T-cell (primary cell): ENCODE measurements around the gene PDE4B. TPM values are rescaled to one million over a fixed set of nuclear protein-coding genes. Genes with fewer than 3 reads are reported as not detected.

Source experiments
- ATAC-seq, 4 experiments: fragments of 200-7000 bp in 3 of 4; fragments of 150-1000 bp in 1 of 4; cut with Tn5 transposase; replicated peaks in 1 of 4; 1 replicate in 3 of 4; 2 replicates in 1 of 4; pipeline ENCODE4 v1.10.0; 2021; ENCODE audit warnings: moderate library complexity in 3 of 4, mild to moderate bottlenecking in 2 of 4, moderate number of reproducible peaks in 1 of 4
- CTCF ChIA-PET, 2 donors: fragments of 300-600 bp; sonication (Branson Sonifier 250); formaldehyde crosslinking; loops; one replicate each; lab custom pipeline; 2022; ENCODE audit warnings: antibody characterized with exemption in 2 of 2; lab: Charles Lee
- POLR2A ChIA-PET, 2 donors: fragments of 300-600 bp; sonication (Branson Sonifier 250); formaldehyde crosslinking; loops; one replicate each; lab custom pipeline; 2022; ENCODE audit warnings: antibody characterized with exemption in 2 of 2; lab: Charles Lee
- DNase-seq, 35 experiments: peaks; one replicate each; pipeline versions ENCODE4 v3.0.0 to v3.0.0-alpha.2; 2013 to 2023
- H3K27ac ChIP-seq: one replicate; pipeline ENCODE4 v1.5.1; 2013; ENCODE audit warnings: low read length
- H3K27me3 ChIP-seq, 2 experiments: replicated peaks in 1 of 2; 1 replicate in 1 of 2; 2 replicates in 1 of 2; pipeline versions ENCODE4 v1.6.1 to v1.7.0; 2013; ENCODE audit warnings: low read length in 1 of 2, mixed read lengths in 1 of 2; ENCODE audit not compliant: control insufficient read depth in 2 of 2, insufficient read depth in 2 of 2; ENCODE audit errors: extremely low read depth in 1 of 2
- H3K36me3 ChIP-seq, 2 donors: 1 replicate in 1 of 2; 2 replicates in 1 of 2; pipeline versions ENCODE4 v1.6.1 to v1.7.0; 2013; ENCODE audit warnings: low read length in 1 of 2; ENCODE audit not compliant: control insufficient read depth in 2 of 2, insufficient read depth in 1 of 2; ENCODE audit errors: extremely low read depth in 1 of 2
- H3K4me1 ChIP-seq, 2 experiments: 1 replicate in 1 of 2; 2 replicates in 1 of 2; pipeline versions ENCODE4 v1.6.1 to v1.7.0; 2013; ENCODE audit warnings: low read length in 2 of 2, mixed read lengths in 1 of 2; ENCODE audit not compliant: insufficient read depth in 2 of 2, control insufficient read depth in 1 of 2; ENCODE audit errors: extremely low read depth in 1 of 2
- H3K4me3 ChIP-seq, 2 donors: 1 replicate in 1 of 2; 2 replicates in 1 of 2; pipeline versions ENCODE4 v1.5.1 to v1.7.0; 2013; ENCODE audit warnings: mild to moderate bottlenecking in 2 of 2, low read length in 1 of 2, moderate library complexity in 1 of 2; ENCODE audit not compliant: control insufficient read depth in 1 of 2; ENCODE audit errors: extremely low read depth in 1 of 2
- H3K9me3 ChIP-seq: 2 replicates; pipeline ENCODE4 v1.7.0; 2013
- H3K27ac Mint-ChIP-seq, 2 donors: one replicate each; pipeline ENCODE4 v1.8.0; 2020 to 2021; ENCODE audit warnings: mild to moderate bottlenecking in 2 of 2, mixed read lengths in 2 of 2
- H3K27me3 Mint-ChIP-seq, 2 donors: one replicate each; pipeline ENCODE4 v1.8.0; 2021 to 2022; ENCODE audit warnings: mixed read lengths in 2 of 2
- H3K36me3 Mint-ChIP-seq: one replicate; pipeline ENCODE4 v1.8.0; 2021; ENCODE audit warnings: mixed read lengths
- H3K4me1 Mint-ChIP-seq, 3 donors: one replicate each; pipeline ENCODE4 v1.8.0; 2020 to 2022; ENCODE audit warnings: mixed read lengths in 3 of 3, mild to moderate bottlenecking in 1 of 3
- H3K4me3 Mint-ChIP-seq, 3 donors: one replicate each; pipeline ENCODE4 v1.8.0; 2020 to 2022; ENCODE audit warnings: mild to moderate bottlenecking in 3 of 3, mixed read lengths in 3 of 3, moderate library complexity in 3 of 3
- H3K9me3 Mint-ChIP-seq, 3 donors: one replicate each; pipeline ENCODE4 v1.8.0; 2020 to 2022; ENCODE audit warnings: mixed read lengths in 3 of 3
- WGBS: methylation state at CpG from one replicate; pipeline ENCODE4 v1.1.5; 2013; ENCODE audit warnings: missing lambda C conversion rate; ENCODE audit not compliant: insufficient coverage; 5-methylcytosine and 5-hydroxymethylcytosine counted together
- total RNA-seq, 35 experiments: library from RNA in 6 of 35; stranded (reverse) in 6 of 35; fragments of 120-200 nt in 1 of 35; gene quantifications; one replicate each; pipeline versions ENCODE4 v1.2.1 to v1.2.4 and lab custom pipeline; 2013 to 2026

PDE4B gene
- total RNA-seq, 5 donors from 2014 or later (not counting 1 experiment from before 2014, with no cell fraction given), result 46.3 to 103 (median 54.1) TPM

GRCh38 chr1:65818966-65819365 is 26.3 kb downstream of the PDE4B start:
- CTCF ChIA-PET, result no interaction called here
- Histone ChIP-seq H3K27ac (no peak overlapping the region), H3K4me1 (no peaks in the 10 kb centered on the region), H3K27me3 (peaks cover 0 to under 1% of the 10 kb centered on the region in 2 experiments), H3K4me3 (no peak overlapping the region), H3K36me3 (no peaks in the 10 kb centered on the region), H3K9me3 (no peaks in the 10 kb centered on the region)
- POLR2A ChIA-PET, result interaction anchor here in 1 of 2 donors (0.6 kb wide), 1 partner anchor 255 kb away, joined by 3 read pairs; no protein-coding TSS in a partner anchor
- H3K27me3 Mint-ChIP-seq, result peaks cover 7% of the 10 kb centered on the region in 2 donors
- H3K27ac Mint-ChIP-seq, result no peak overlapping the region
- no peaks in the 10 kb centered on the region for H3K9me3 Mint-ChIP-seq
- DNase-seq (no peak), ATAC-seq (no peak)
- no peaks in the 10 kb centered on the region for H3K4me1 Mint-ChIP-seq
- no CpG with 5 or more reads among the region's 1 CpG for WGBS
- H3K36me3 Mint-ChIP-seq, result no peaks in the 10 kb centered on the region
- H3K4me3 Mint-ChIP-seq, result no peak overlapping the region

DNA sequence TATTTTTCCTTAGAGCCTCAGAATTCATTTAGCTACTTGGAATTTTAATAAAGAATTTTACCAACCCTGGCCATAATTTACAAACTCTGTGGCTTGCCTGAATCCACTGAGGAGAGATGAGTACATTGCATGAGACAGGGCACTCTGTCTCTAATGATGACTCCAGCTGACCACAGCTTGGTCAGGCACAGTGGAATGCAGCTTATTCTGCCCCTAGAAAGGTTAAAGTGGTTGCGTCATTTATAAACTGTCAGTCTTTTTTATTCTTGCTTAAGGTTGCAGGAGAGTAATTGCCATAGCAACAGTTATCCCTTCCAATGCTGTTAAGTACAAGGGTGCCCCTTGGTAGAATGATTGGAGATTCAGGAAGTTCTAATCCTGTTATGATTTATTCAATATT is 28.3 kb downstream of the PDE4B start:
- ATAC-seq (no peak), DNase-seq (no peak)
- no peaks in the 10 kb centered on the region for H3K9me3 ChIP-seq
- no peak overlapping the region for H3K27ac Mint-ChIP-seq
- no peaks in the 10 kb centered on the region for H3K4me1 Mint-ChIP-seq
- H3K27ac ChIP-seq, result no peak overlapping the region
- WGBS, result no CpG with 5 or more reads among the region's 1 CpG
- no peaks in the 10 kb centered on the region for H3K9me3 Mint-ChIP-seq
- peaks cover 10 to 11% of the 10 kb centered on the region in 2 donors for H3K27me3 Mint-ChIP-seq
- no peaks in the 10 kb centered on the region for H3K36me3 ChIP-seq
- no peaks in the 10 kb centered on the region for H3K4me1 ChIP-seq
- H3K27me3 ChIP-seq, result no peaks in the 10 kb centered on the region
- no peaks in the 10 kb centered on the region for H3K36me3 Mint-ChIP-seq
- ChIA-PET POLR2A (no interaction called here), CTCF (no interaction called here)
- no peak overlapping the region for H3K4me3 ChIP-seq
- H3K4me3 Mint-ChIP-seq, result no peak overlapping the region

GRCh38 chr1:65821386-65821785 is 28.7 kb downstream of the PDE4B start:
- peaks cover 10% of the 10 kb centered on the region in 2 donors for H3K27me3 Mint-ChIP-seq

DNA sequence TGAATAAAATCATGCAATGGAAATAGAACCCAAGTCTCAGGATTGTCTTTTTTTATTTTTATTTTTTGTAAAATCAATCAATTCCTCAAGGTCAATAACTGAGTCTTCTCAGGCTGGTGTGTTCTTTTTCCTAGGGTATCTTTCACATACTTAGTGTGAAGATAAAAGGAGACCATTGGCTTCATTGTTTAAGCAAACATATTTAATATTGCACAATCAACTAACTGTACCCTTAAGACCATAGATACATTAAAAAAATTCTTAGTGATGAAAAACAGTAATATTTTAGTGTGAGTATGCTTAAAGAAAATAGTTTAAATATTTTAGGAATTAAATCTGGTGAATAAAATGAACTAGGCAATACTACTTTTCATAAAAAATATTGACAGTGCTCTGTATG is 31.4 kb downstream of the PDE4B start:
- no peaks in the 10 kb centered on the region for H3K27me3 ChIP-seq
- H3K27me3 Mint-ChIP-seq, result peaks cover 17 to 22% of the 10 kb centered on the region in 2 donors
- no peak for DNase-seq
- ChIA-PET CTCF (no interaction called here), POLR2A (no interaction called here)
- H3K27ac Mint-ChIP-seq, result no peak overlapping the region
- no peak for ATAC-seq
- H3K4me3 Mint-ChIP-seq, result no peak overlapping the region
- no peaks in the 10 kb centered on the region for H3K4me1 ChIP-seq
- H3K9me3 ChIP-seq, result no peaks in the 10 kb centered on the region
- no peaks in the 10 kb centered on the region for H3K36me3 Mint-ChIP-seq
- H3K27ac ChIP-seq, result no peak overlapping the region
- H3K36me3 ChIP-seq, result no peaks in the 10 kb centered on the region
- no peaks in the 10 kb centered on the region for H3K9me3 Mint-ChIP-seq
- H3K4me3 ChIP-seq, result no peak overlapping the region
- H3K4me1 Mint-ChIP-seq, result no peaks in the 10 kb centered on the region

More at GRCh38 chr1:65821386-65821785, 28.7 kb downstream of the PDE4B start:
- CTCF ChIA-PET, result no interaction called here
- no peak overlapping the region for H3K4me3 ChIP-seq
- POLR2A ChIA-PET, result no interaction called here
- H3K4me1 ChIP-seq, result no peaks in the 10 kb centered on the region
- Mint-ChIP-seq H3K36me3 (no peaks in the 10 kb centered on the region), H3K4me1 (no peaks in the 10 kb centered on the region), H3K4me3 (no peak overlapping the region), H3K9me3 (no peaks in the 10 kb centered on the region), H3K27ac (no peak overlapping the region)
- no peaks in the 10 kb centered on the region for H3K36me3 ChIP-seq
- H3K9me3 ChIP-seq, result no peaks in the 10 kb centered on the region
- DNase-seq (no peak), ATAC-seq (no peak)
- H3K27me3 ChIP-seq, result no peaks in the 10 kb centered on the region
- no peak overlapping the region for H3K27ac ChIP-seq

- no peak overlapping the region for H3K4me3 ChIP-seq
- no peaks in the 10 kb centered on the region for H3K9me3 ChIP-seq
- Mint-ChIP-seq H3K27ac (no peak overlapping the region), H3K36me3 (no peaks in the 10 kb centered on the region), H3K9me3 (no peaks in the 10 kb centered on the region), H3K27me3 (peaks cover 17 to 19% of the 10 kb centered on the region in 2 donors), H3K4me3 (no peak overlapping the region), H3K4me1 (no peaks in the 10 kb centered on the region)
- no peak for ATAC-seq
- ChIA-PET POLR2A (no interaction called here), CTCF (no interaction called here)
- H3K4me1 ChIP-seq, result no peaks in the 10 kb centered on the region
- no peaks in the 10 kb centered on the region for H3K36me3 ChIP-seq
- no peak overlapping the region for H3K27ac ChIP-seq
- DNase-seq, result no peak
- no CpG with 5 or more reads among the region's 1 CpG for WGBS
- no peaks in the 10 kb centered on the region for H3K27me3 ChIP-seq
Observed at GRCh38 chr1:65825741-65826140, 33.0 kb downstream of the PDE4B start.

DNA sequence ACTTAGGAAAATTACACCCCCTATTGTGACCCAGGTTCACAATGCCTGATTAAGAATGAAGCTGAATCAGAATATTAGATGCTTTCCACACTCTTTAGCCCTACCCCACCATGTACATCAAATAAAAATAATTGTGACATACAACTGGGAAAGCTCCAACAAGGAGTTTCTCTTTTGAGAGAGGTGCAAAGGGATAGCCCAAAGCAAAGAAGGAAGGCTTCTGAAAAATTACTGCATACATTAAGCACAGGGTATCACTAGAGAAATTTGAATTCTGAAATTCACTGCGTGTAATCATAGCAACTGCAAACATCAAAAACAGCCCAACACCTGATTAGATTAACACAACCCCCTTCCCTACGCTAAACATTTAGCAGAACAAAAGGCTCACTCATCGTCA is 34.1 kb downstream of the PDE4B start:
- no peak overlapping the region for H3K27ac ChIP-seq
- H3K27me3 Mint-ChIP-seq, result peaks cover 17 to 19% of the 10 kb centered on the region in 2 donors
- no peak overlapping the region for H3K4me3 Mint-ChIP-seq
- ChIA-PET POLR2A (no interaction called here), CTCF (no interaction called here)
- H3K9me3 Mint-ChIP-seq, result no peaks in the 10 kb centered on the region
- H3K9me3 ChIP-seq, result no peaks in the 10 kb centered on the region
- no peaks in the 10 kb centered on the region for H3K27me3 ChIP-seq
- no peak overlapping the region for H3K4me3 ChIP-seq
- WGBS, result 100% methylated on average over 2 of the region's 3 CpGs
- H3K4me1 ChIP-seq, result no peaks in the 10 kb centered on the region
- ATAC-seq (no peak), DNase-seq (no peak)
- H3K27ac Mint-ChIP-seq, result no peak overlapping the region
- H3K36me3 ChIP-seq, result no peaks in the 10 kb centered on the region
- no peaks in the 10 kb centered on the region for H3K4me1 Mint-ChIP-seq
- H3K36me3 Mint-ChIP-seq, result no peaks in the 10 kb centered on the region

GRCh38 chr1:65827346-65827745 is 34.7 kb downstream of the PDE4B start:
- no peak overlapping the region for H3K4me3 ChIP-seq
- H3K36me3 ChIP-seq, result no peaks in the 10 kb centered on the region
- H3K9me3 Mint-ChIP-seq, result no peaks in the 10 kb centered on the region
- DNase-seq, result no peak
- ChIA-PET CTCF (no interaction called here), POLR2A (no interaction called here)
- H3K27me3 Mint-ChIP-seq, result peaks cover 17 to 19% of the 10 kb centered on the region in 2 donors
- no peak overlapping the region for H3K27ac Mint-ChIP-seq
- H3K4me1 Mint-ChIP-seq, result no peaks in the 10 kb centered on the region
- ATAC-seq, result no peak
- H3K36me3 Mint-ChIP-seq, result no peaks in the 10 kb centered on the region
- no peaks in the 10 kb centered on the region for H3K27me3 ChIP-seq
- H3K4me1 ChIP-seq, result no peaks in the 10 kb centered on the region
- no peaks in the 10 kb centered on the region for H3K9me3 ChIP-seq
- WGBS, result no CpG with 5 or more reads among the region's 1 CpG
- H3K27ac ChIP-seq, result no peak overlapping the region
- H3K4me3 Mint-ChIP-seq, result no peak overlapping the region
